HL-60 (cell line): ENCODE data around the gene HMOX1.
A peak's percentile ranks its signal among the peaks of the same experiment; 100 is the strongest.

Experiments used
- CTCF ChIP-seq: IDR thresholded peaks from one replicate; pipeline ENCODE4 v1.5.1; 2011; ENCODE audit warnings: low read length, control low read depth, inconsistent platforms; ENCODE audit not compliant: insufficient read depth
- GABPA ChIP-seq: IDR thresholded peaks from 2 replicates; pipeline ENCODE4 v1.6.1; 2012; ENCODE audit warnings: low read depth
- POLR2AphosphoS5 ChIP-seq: IDR thresholded peaks from 2 replicates; pipeline ENCODE4 v1.6.1; 2012; ENCODE audit warnings: low read depth
- REST ChIP-seq: IDR thresholded peaks from 2 replicates; pipeline ENCODE4 v1.6.1; 2012; ENCODE audit warnings: low read depth; ENCODE audit not compliant: insufficient replicate concordance
- SPI1 ChIP-seq: IDR thresholded peaks from 2 replicates; pipeline ENCODE4 v1.6.1; 2012; ENCODE audit warnings: low read depth, mild to moderate bottlenecking, borderline replicate concordance

- TF ChIP-seq CTCF (no peak), POLR2AphosphoS5 (0 out of 2 replicates have a peak, but pooled peaks have one; percentile 16), SPI1 (no peak), GABPA (no peak), REST (no peak)
These were observed 32.2 kb upstream of the HMOX1 start for GRCh38 chr22:35348703-35349102.
